ENCODE results near the gene RNU4-1. TPM values are rescaled to one million over a fixed set of nuclear protein-coding genes. Genes with fewer than 3 reads are reported as not detected.
"Not testable (repeated sequence)": the region's sequence is repeated elsewhere in the genome, so short reads cannot be mapped to it uniquely, and the experiment has no call there.

The RNU4-1 gene
- total RNA-seq, 1 donor from 2014 or later = 5,722 TPM

DNA sequence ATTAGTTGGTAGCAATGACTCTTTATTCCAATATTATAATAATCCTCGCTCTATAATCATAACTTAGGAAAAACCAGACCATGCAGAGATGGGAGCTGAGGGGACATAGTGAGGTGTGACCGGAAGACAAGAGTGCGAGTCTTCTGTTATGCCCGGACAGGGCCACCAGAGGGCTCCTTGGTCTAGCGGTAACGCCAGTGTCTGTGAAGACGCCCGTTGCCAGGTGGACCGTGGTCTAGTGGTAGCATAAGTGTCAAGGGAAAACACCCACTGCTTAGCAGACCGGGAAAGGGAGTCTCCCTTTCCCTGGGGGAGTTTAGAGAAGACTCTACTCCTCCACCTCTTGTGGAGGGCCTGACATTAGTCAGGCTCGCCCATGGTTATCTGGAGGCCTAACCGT is 42.4 kb upstream of the RNU4-1 start:
- not testable (repeated sequence) for H3K27me3 Mint-ChIP-seq (ENCODE audit: unreplicated experiment); H3K4me3 Mint-ChIP-seq (ENCODE audit: unreplicated experiment); H3K27ac Mint-ChIP-seq (ENCODE audit: unreplicated experiment); H3K4me1 Mint-ChIP-seq (ENCODE audit: low read depth, unreplicated experiment)
- TF ChIP-seq, protein P1, sequence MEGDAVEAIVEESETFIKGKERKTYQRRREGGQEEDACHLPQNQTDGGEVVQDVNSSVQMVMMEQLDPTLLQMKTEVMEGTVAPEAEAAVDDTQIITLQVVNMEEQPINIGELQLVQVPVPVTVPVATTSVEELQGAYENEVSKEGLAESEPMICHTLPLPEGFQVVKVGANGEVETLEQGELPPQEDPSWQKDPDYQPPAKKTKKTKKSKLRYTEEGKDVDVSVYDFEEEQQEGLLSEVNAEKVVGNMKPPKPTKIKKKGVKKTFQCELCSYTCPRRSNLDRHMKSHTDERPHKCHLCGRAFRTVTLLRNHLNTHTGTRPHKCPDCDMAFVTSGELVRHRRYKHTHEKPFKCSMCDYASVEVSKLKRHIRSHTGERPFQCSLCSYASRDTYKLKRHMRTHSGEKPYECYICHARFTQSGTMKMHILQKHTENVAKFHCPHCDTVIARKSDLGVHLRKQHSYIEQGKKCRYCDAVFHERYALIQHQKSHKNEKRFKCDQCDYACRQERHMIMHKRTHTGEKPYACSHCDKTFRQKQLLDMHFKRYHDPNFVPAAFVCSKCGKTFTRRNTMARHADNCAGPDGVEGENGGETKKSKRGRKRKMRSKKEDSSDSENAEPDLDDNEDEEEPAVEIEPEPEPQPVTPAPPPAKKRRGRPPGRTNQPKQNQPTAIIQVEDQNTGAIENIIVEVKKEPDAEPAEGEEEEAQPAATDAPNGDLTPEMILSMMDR (IDR thresholded peaks at IDR 0.05; ENCODE audit: partially characterized antibody, unreplicated experiment) = peak; percentile 52
- H3K36me3 Mint-ChIP-seq (ENCODE audit: unreplicated experiment) = peaks cover 25% of the 10 kb centered on the region
- H3K9me3 Mint-ChIP-seq (ENCODE audit: unreplicated experiment) = peaks cover 16% of the 10 kb centered on the region
- DNase-seq = peak; percentile 70

DNA sequence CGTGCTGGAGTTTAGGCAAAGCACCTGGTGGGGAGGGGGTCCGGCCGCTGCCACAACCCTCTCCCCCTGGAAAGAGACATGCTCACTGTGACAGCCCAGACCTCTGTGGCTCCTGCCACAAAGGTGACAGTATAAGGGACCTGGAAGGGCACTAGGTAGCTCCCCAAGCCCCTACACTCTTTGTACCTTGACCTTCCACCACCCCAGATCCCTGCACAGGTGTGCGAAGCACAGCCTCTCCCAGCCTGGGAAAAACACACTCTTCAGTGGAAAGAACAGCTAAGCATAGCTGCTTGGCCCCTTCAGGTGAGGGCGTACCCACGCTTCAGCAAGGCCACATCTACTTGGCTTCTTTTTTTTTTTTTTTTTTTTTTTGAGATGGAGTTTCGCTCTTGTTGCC is 39.5 kb upstream of the RNU4-1 start:
- Mint-ChIP-seq H3K4me1 (ENCODE audit: low read depth, unreplicated experiment) (no peaks in the 10 kb centered on the region), H3K9me3 (ENCODE audit: unreplicated experiment) (peaks cover 7% of the 10 kb centered on the region), H3K36me3 (ENCODE audit: unreplicated experiment) (peaks cover 13% of the 10 kb centered on the region), H3K27ac (ENCODE audit: unreplicated experiment) (no peak overlapping the region), H3K27me3 (ENCODE audit: unreplicated experiment) (peaks cover 2% of the 10 kb centered on the region), H3K4me3 (ENCODE audit: unreplicated experiment) (no peak overlapping the region)
- no peak for DNase-seq
- TF ChIP-seq, protein P1 (IDR thresholded peaks at IDR 0.05; ENCODE audit: partially characterized antibody, unreplicated experiment) = no peak

DNA sequence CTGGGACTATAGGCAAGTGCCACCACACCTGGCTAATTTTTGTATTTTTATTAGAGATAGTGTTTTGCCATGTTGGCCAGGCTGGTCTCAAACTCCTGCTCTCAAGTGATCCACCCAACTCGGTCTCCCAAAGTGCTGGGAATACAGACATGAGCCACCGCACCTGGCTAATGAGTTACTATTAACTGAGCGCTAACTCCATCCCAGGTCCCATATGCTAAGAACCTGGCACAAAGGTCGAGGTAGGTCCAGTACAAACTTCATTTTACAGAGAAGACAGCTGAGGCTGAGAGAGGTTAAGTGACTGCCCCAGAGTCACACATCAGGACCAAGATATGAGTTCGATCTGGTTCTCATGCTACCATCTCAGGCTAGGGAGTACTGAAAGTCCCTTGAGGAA is 39.0 kb upstream of the RNU4-1 start:
- DNase-seq = no peak
- peaks cover 7% of the 10 kb centered on the region for H3K9me3 Mint-ChIP-seq (ENCODE audit: unreplicated experiment)

DNA sequence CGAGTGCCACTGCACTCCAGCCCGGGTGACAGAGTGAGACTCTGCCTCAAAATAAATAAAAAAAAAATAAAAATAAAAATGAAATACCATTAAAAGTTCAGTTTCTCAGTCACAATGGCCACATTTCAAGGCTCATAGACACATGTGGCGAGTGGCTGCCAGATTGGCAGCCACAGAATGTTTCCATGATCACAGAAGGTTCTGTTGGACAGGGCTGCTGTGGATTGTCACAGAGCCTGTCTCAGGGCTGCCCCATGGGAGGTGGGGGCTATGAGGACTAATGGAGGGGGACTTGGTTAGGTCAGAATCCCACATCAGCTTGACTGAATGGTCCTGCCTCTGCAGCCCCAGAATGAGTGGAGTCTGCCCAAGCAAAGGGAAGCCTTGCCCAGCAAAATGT is 38.4 kb upstream of the RNU4-1 start:
- Mint-ChIP-seq H3K36me3 (ENCODE audit: unreplicated experiment) (peaks cover 3% of the 10 kb centered on the region), H3K27ac (ENCODE audit: unreplicated experiment) (no peak overlapping the region), H3K27me3 (ENCODE audit: unreplicated experiment) (peaks cover 2% of the 10 kb centered on the region), H3K4me1 (ENCODE audit: low read depth, unreplicated experiment) (no peaks in the 10 kb centered on the region), H3K9me3 (ENCODE audit: unreplicated experiment) (peaks cover 5% of the 10 kb centered on the region), H3K4me3 (ENCODE audit: unreplicated experiment) (no peak overlapping the region)
- TF ChIP-seq, protein P1 (IDR thresholded peaks at IDR 0.05; ENCODE audit: partially characterized antibody, unreplicated experiment) = no peak
- DNase-seq = no peak

More for the DNA sequence above, 39.0 kb upstream of the RNU4-1 start:
- TF ChIP-seq, protein P1 (IDR thresholded peaks at IDR 0.05; ENCODE audit: partially characterized antibody, unreplicated experiment) = no peak
- Mint-ChIP-seq H3K4me1 (ENCODE audit: low read depth, unreplicated experiment) (no peaks in the 10 kb centered on the region), H3K36me3 (ENCODE audit: unreplicated experiment) (peaks cover 8% of the 10 kb centered on the region), H3K4me3 (ENCODE audit: unreplicated experiment) (no peak overlapping the region), H3K27ac (ENCODE audit: unreplicated experiment) (no peak overlapping the region), H3K27me3 (ENCODE audit: unreplicated experiment) (peaks cover 2% of the 10 kb centered on the region)

DNA sequence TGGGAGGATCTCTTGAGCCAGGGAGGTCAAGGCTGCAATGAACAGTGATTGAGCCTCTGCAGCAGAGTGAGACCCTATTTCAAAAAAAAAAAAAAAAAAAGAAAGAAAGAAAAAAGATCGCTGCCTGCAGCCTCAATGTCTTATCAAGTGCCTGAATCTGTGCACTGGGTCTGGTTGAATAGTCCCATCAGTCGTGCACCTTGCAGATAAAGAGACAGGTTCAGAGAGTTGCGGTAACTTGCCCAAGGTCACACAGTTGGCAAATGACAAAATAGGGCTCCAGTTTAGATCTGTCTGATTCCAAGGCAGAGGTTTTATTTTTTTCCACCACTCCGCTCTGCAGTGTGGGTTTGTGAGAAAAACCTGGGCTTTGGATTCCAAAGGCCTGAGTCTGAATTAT is 35.2 kb upstream of the RNU4-1 start:
- TF ChIP-seq, protein P1 (IDR thresholded peaks at IDR 0.05; ENCODE audit: partially characterized antibody, unreplicated experiment) = no peak
- Mint-ChIP-seq H3K27me3 (ENCODE audit: unreplicated experiment) (no peaks in the 10 kb centered on the region), H3K27ac (ENCODE audit: unreplicated experiment) (no peak overlapping the region), H3K4me3 (ENCODE audit: unreplicated experiment) (no peak overlapping the region), H3K36me3 (ENCODE audit: unreplicated experiment) (no peaks in the 10 kb centered on the region), H3K4me1 (ENCODE audit: low read depth, unreplicated experiment) (peaks cover 2% of the 10 kb centered on the region), H3K9me3 (ENCODE audit: unreplicated experiment) (peaks cover 2% of the 10 kb centered on the region)
- DNase-seq = no peak
